Globus pallidus (tissue), 1 donor: ENCODE data around the gene PLPP2.
A peak's percentile ranks its signal among the peaks of the same experiment; 100 is the strongest.

Experiments used
- DNase-seq: peaks from one replicate; pipeline ENCODE4 v3.0.0-alpha.2; 2015; ENCODE audit warnings: low spot score

The PLPP2 gene

DNA sequence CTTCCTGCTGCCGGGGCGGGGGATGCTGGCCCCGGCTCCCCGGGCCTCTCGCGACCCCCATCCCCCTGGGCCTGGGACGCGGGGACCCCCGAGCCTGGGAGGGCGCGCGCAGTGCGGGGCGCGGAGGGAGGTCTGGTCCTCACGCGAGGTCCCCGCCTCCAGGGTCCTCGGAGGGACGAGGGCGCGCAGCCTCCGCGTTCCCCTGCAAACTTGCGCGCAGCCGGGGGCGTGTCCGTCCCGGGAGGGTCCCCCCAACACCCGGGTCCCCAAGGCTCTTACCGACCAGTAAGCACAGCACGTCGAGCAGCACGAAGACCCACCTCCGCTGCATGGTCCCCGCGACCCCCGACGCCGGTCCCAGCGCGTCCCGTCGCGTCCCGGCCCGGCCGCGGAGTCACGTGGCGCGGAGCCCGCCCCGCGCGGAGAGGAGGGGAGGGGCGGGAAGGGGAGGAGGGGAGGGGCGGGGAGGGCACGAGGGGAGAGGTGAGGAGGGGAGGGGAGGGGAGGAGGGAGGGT is at the start of gene PLPP2:
PLPP2 (minus strand) TSS at position 398 of the 516 bp plus-strand sequence; CDS start at position 331, 67 bp downstream.
- peak; percentile 70 for DNase-seq

DNA sequence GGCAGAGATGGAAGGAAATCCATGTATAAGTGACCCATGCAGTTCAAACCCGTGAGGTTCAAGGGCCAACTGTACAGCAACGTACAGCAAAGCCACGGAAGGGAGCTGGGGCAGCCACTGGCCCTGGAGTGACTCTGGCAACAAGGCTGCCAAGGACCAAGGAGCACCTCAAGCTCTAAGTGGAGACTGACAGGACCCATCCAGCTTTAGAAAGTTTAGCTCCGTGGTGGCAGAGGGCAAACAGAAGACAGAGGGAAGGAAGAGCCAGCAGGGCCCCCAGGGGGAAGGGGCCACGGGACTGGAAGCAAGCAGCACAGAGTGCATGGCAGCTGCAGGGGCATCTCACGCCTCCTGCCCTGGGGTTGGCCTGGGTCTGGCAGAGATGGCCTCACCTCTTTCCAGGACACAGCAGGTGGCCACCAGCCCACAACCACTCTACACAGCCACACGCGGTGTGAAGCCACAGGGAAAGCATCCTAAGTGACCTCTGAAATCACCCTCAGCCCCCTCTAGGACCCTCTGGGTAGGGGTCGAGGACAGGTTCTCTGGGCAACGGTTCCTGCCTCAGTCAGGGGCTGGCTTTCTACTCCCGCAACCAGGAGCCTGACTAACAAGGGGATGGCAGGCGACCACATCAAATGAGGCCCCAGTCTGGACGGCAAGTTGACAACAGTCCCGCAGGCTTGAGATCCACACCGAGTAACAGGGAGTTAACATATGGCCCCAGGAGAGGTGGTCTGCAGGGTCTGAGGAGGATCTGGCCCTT is 49.6 kb upstream of the PLPP2 start:
- DNase-seq = no peak

DNA sequence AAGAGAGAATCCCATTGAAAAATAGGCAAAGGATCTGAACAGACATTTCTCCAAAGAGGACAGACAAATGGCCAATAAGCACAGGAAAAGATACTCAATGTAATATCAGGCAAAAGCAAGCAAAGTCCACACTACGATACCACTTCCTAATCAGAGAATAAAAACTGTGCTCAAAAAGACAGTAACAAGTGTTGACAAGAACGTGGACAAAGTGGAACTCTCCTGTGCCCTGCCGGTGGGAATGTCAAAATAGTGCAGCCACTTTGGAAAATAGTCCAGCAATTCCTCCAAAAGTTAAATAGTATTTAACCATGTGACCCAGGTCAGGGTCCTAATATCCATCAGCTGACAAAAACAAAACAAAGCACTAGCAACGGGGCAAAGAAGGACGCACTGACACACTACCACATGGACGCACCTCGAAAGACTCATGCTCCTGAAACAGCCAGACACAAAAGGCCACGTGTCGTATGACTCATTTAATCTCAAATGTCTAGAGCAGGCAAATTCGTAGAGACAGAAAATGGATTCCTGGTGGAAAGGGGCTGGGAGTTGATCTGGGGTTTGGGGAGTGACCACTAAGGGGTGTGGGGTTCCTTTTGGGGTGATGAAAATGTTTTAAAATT is 48.2 kb upstream of the PLPP2 start:
- DNase-seq = no peak

DNA sequence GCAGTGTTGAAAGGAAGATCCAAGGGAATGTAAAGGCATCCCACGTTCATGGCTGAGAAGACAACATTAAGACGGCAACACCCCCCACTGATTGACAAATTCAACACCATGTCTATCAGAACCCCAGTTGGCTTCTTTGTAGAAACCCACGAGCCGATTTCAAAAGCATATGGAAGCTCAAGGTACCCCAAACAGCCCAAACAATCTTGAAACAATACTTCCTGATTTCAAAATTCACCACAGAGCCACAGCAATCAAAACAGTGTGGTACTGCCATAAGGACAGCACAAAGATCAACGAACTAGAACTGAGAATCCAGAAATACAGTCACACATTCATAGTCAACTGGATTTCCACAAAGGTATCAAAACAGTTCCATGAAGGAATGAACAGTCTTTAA is 47.2 kb upstream of the PLPP2 start:
- no peak for DNase-seq

DNA sequence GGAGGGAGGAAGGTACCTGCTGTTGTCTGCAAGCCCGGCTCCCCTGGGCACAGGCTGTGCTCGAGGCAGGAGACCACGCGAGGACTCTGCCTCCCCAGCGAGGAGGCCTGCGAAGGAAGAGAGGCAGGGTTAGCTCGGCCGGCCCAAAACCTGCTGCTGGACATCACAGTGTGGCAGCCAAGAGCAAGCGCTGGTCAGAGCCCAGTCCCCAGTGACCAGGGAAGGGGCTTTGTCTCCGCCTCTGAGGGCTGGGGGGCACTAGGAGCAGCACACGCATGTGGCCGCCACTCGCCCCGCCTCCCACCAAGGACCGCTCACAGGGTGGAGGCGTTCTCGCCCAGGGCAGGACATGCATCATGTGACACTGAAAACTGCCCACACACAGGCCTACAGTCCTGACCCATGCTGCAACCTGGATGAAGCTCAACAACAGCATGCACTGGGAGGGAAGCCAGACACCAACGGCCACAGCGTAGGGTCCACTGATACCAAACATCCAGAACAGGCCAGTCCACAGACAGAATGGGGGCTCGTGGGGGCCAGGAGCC is 44.9 kb upstream of the PLPP2 start:
- DNase-seq = no peak

DNA sequence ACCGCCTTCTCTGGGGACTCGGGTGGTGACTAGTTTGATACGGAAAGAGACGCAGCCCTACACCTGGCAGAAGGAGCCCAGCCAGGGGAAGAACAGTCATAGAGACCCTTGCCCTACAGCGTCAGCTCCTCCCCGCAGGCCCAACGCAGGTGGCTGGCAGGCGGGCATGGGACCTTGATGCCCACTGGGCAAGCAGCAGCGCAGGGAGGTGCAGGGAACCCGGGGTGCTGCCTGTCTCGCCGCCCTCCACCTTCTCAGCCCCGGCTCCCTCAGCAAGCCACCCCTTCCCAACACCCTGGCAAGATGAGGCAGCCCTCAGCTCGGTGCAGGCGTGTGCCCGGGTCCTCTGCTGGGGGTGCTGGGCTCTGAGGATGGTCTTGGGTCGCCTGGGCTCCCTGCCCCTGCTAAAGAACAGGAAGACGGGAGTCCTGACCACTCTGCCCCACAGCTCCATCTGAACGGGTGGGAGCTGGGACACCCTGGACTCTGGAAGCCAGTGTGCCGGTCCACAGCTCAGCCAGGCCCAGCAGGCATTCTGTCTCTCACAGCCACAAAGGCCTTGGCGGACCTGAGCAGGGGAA is 44.4 kb upstream of the PLPP2 start:
- no peak for DNase-seq

DNA sequence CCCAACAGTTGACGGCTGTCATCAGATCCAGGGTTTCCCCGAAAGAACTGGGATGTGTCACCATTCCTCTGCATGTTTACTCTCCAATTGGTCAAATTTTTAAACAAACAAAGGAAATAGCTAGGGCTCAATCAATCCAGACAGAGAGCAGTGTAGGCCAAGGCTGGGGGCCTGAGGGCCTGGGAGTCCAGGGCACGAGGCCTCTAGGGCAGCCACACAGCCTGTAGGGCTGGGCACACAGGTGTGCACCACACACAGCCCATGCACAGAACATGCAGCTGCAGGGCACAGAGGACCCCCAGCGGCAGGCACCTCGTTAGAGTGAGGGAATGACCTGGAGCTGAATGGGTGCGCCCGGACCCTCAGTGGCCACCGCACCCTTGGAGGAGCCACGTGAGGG is 43.9 kb upstream of the PLPP2 start:
- DNase-seq = no peak

DNA sequence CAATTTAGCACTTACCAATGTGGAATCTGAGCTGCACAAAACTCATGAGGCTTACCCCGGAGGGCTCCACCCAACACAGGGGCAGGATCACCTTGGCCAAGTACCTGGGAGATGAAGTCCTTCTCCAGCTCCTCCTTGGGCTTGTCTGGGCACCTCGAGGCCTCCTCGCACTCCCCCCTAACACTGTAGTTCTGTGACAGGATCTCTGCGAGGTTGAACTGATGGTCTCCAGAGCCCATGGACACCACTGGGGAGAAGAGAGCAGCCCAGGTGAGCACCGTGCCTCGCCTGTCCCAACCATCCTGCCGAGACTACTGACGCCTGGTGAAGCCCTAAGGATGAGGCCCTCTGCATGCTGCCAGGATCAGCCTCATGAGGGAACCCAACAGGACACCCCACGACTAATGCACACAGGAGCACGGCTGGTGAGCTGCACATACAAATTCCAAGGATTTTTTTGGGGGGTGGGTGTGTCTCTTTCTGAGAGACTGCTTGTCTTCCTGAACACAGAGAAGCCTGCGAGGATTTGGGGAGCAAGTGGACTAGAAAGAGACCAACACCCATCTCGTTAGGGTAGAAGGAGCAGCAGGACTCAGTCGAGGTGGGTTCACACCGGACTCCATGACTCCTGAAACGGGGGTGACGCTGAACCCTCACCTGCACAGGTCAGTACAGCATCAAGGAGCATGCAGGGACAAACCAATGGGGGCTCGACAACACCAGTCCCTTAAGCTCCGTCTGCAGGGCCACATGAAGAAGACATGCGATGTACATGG is 43.3 kb upstream of the PLPP2 start:
- DNase-seq = no peak

DNA sequence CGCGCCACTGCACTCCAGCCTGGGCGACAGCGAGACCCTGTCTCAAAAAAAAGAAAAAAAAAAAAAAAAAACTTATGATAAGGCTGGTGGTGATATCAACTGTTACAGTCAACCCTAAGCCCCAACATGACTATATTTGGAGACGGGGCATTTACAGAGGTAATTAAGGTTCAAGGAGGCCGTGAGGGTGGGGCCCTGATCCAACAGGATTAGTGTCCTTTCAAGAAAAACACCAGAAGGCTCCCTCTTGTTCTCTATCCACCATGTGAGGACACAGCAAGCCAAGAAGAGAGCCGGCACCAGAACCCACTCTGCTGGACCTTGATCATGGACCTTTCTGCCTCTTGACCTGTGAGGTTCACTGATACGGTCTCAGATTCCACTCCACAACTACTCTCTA is 39.3 kb upstream of the PLPP2 start:
- no peak for DNase-seq

DNA sequence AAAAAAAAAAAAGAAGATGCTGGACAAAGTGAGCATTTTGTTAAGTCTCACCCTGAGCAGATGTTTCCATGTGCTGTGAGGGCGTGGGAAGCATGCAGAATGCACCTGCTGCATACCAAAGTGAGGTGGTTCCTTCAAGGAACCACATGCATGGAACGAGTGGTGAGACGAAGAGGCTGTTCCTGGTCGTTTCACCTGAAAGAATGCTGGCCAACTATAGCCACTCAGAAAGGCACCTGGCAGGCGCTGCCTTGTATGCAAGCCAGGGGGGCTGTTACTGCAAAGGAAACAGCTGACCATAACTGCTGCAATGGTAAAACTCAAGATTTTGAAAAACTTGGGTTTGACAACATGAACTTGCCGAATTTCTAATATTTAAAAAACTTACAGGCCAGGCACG is 38.7 kb upstream of the PLPP2 start:
- no peak for DNase-seq

DNA sequence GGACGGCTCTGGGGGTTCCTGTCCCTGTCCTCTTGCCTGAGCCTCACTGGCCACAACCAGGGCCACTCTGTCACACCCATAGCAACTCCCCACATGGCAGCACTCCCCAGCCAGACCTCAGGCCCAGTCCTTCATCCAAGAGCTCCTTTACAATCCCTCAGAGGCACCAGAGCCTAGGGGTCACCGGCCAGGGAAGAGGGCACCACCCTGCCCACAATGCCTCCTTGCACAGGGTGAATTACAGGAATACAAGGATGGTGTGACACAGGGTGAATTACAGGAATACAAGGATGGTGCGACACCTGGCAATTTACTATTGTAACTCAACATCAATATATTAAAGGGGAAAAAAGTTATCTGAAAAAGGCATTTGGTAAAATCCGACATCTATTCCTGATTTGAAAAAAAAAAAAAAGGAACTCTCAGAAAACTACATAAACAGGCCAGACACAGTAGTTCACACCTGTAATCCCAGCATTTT is 36.9 kb upstream of the PLPP2 start:
- DNase-seq = no peak

DNA sequence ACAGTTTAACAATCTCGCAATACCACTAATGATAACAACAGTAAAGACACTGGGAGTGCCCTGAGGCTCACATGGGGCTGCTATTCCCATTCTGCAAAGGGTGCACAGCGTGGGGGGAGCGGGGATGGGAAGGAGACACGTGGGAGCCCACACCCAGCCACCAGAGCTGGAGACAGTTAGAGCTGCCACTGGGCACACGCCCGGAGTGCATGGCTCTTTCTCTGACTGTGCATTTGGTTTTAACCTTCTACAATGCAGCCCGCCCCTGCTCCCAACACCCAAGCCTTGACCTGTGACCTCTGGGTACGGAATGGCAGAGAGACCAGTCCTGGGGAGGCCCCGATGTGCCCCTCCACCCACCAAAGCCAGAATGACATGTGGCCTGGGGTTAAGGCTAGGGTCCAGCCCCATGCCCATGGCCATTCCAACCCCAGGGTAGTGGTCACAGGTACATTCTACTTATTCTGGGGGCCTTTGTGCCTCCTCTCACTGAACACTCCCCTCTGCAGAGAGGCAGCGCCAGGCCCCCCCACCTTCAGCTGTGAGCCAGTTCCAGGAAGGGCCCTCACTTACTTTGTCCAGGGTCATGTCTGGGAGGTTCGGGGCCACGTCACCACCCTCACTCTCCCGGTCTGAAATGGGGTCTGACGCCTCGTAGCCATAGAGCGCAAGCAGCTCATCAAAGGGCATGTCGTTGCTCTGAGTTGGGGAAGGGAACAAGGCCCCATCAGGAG is 36.3 kb upstream of the PLPP2 start:
- no peak for DNase-seq

DNA sequence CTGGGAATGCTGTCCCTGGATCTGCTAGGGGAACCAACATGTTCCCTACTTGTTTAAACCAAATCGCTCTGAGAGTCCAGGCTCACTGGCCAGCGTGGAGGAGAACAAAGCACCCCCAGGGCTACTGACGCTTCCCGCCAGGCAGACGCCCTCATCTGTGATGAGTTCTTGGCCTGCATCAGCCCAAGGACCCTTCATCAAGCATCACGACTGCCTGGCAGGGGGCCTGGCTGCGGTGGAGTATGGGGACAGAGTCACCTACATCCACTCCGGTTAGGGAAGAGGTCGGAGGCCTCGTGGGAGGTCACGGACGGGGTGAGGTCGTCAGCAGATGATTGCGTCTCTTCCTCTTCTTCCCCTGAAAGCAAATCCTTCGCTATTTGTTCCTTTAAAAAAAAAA is 35.7 kb upstream of the PLPP2 start:
- DNase-seq = no peak

DNA sequence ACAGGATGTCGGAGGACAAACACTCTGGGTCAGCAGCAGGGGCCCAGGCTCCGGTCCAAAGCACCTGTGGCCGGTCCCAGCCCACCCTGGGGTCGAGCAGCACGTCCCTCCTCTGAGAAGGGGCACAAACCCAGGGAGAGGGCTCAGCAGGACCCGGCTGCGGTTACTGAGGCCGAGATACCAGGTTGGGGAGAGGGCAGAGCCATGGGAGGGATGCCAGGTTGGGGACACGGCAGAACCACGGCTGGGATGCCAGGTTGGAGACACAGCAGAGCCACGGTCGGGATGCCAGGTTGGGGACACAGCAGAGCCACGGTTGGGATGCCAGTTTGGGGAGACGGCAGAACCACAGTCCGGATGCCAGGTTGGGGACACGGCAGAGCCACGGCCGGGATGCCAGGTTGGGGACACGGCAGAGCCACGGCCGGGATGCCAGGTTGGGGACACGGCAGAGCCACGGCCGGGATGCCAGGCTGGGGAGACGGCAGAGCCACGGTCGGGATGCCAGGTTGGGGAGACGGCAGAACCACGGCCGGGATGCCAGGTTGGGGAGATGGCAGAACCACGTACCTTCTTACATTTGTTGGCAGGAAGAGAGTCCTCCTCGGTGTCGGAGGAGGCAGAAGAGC is 34.8 kb upstream of the PLPP2 start:
- no peak for DNase-seq

DNA sequence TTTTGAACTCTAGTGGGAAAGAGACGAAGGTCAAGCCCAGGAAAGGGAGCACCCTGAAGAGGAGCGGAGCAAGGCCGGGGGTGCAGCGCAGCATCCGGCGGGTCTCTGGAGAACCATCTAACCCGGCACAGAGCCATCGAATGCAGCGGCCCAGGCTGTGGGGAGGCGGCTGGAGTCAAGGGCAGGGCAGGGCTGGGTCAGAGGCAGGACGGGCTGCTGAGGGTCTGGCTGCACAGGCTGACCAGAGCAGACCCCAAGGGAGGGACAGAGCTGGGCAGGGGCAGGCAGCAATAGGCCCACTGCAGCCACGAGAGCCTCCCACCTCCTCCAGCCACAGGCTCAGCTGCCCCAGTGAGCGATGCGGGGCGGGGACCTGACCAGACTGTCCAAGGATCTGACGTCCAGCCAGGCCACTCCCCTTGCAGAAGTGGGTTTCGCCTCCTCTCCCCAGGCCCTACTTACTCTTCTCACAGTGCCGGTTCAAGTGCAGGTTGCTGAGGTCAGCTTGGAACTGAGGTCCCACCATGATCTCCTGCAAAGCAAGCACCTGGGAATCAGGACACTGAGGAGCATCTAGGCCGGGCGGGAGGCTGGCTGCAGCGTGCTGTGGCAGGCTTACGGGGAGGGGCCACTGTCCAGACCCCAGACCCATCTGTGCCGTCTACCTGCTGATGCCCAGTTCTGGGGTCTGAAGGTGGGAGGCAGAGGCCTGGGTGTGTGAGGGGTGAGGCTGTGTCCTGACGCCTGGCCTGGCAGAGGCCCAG is 34.2 kb upstream of the PLPP2 start:
- no peak for DNase-seq

DNA sequence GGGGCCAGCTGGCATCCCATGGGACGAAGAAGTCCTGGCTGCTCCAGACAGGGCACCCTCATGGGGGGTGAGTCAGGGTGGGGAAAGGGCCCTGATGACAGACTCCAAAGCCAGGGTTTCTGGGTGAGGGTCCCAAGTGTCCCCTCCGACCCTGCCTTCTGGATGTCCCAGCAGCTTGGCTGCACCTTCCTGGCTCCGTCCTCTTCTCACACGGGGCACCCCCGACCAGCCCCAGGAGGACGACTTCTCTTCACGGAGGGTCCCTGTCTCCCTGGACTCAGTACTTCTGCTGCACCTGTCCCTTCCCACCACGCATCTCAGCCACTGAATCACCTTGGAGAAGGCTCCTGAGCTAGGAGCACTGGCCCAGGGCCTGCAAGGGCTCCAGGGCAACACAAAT is 33.5 kb upstream of the PLPP2 start:
- no peak for DNase-seq

DNA sequence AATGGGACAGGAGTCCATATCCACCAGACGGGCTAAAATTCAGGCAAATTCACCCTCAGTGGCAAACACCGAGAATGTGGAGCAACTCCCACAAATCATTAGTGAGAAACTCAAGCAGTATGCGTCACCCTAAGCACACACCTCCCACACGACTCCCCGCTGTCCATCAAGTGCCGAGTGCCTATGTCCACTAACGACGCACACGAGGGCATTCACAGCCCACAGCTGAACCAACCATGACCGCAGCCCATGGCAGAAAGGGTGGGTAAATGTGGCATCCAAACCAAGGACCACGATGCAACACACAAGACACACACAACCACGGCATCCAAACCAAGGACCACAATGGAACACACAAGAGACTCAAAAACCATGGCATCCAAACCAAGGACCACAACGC is 31.4 kb upstream of the PLPP2 start:
- DNase-seq = no peak

DNA sequence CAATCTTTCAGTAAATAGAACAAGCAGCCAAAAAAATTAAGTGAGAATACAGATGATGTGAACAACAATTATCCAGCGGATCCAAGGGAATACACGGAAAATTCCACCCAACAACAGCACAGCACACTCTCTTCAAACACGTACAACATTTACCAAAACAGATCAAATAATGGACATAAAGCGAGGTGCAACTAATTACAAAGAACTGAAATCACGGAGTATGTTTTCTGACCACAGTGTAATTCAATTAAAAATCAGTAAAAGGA is 27.2 kb upstream of the PLPP2 start:
- DNase-seq = no peak

DNA sequence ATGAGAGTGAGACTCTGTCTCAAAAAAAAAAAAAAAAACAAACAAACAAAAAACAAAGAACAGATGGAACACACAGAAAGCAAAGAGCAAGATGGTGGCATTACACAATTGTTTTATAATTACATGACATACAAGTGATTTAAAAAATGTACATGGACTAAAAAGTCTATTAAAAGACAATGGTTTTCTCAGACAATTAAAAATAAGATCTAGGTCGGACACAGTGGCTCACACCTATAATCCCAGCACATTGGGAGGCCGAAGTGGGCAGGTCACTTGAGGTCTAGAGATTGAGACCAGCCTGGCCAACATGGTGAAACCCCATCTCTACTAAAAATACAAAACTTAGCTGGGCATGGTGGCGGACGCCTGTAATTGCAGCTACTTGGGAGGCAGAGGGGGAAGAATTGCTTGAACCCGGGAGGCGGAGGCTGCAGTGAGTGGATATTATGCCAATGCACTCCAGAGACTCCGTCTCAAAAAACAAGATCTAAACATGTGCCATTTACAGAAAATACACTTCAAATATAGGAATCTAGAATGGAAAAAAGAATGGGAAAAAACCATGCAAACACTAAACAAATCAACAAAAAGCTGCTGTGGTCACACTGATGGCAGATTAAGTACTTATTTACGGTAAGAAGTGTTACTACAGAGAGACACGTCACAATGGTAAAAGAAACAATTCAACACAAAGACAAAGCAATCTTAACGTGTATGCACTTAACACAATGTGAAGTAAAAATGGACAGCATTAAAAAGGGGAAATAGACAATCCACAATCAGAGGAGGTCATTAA is 26.7 kb upstream of the PLPP2 start:
- no peak for DNase-seq

DNA sequence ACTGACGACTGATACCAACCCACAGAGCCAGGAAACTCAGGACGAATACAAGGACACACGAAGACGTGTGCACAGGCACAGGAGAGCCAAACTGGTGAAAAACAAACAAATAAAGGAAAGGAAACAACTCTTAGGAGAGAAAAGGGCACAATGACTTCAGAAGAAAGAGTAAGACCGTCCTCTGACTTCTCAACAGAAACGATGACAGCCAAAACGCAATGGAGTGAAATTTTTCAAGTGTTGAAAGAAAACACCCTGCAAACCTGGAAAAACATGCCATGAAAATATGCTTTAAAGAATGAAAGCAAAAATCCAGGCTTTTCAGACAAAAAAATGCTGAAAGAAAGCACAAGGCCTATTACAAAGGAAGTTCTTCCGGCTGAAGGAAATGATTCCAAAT is 24.6 kb upstream of the PLPP2 start:
- no peak for DNase-seq
